Mucosa of descending colon (tissue), 3 donors: ENCODE measurements around the gene MAP10. TPM values are rescaled to one million over a fixed set of nuclear protein-coding genes. Genes with fewer than 3 reads are reported as not detected.

Source experiments
- ATAC-seq: fragments of 200-7000 bp; cut with Tn5 transposase; one replicate; pipeline ENCODE4 v1.9.1; 2020; ENCODE audit warnings: mild to moderate bottlenecking, moderate library complexity
- DNase-seq, 3 donors: peaks; one replicate each; pipeline ENCODE4 v3.0.0-alpha.2; 2020
- H3K36me3 ChIP-seq: fragments of 200-600 bp; one replicate; pipeline ENCODE4 v1.8.0; 2021; ENCODE audit warnings: low read depth, mild to moderate bottlenecking
- H3K4me1 ChIP-seq: fragments of 200-600 bp; one replicate; pipeline ENCODE4 v1.8.0; 2021; ENCODE audit warnings: low read depth, mild to moderate bottlenecking
- H3K4me3 ChIP-seq: fragments of 200-600 bp; one replicate; pipeline ENCODE4 v1.8.0; 2021; ENCODE audit warnings: mild to moderate bottlenecking
- H3K9me3 ChIP-seq: fragments of 200-600 bp; one replicate; pipeline ENCODE4 v1.8.0; 2021; ENCODE audit warnings: mild to moderate bottlenecking
- CTCF ChIP-seq: fragments of 200-600 bp; IDR thresholded peaks from one replicate; pipeline ENCODE4 v1.8.0; 2022; ENCODE audit warnings: antibody characterized with exemption, mild to moderate bottlenecking
- intact Hi-C, 2 donors: fragments of 100-400 bp; cut with DNase I in 1 of 2; cut with micrococcal nuclease in 1 of 2; formaldehyde crosslinking; loops; one replicate each; pipeline versions ENCODE4 v1.11.0 to v1.11.1; 2022; cut with DNase I, micrococcal nuclease
- total RNA-seq, 3 donors: library from RNA; stranded (reverse); fragmentation: NEBNext Ultra II Directional in 2 of 3; extraction: Animal tissue kit (Norgen Biotek cat#: 25700) in 2 of 3; gene quantifications; one replicate each; pipeline versions ENCODE4 v1.2.1 to v1.2.4, GENCODE V29; 2021 to 2023
- donor health status: DM: no; HTN: no; CAD: no; lungs with moderate emphysema.
- donor health status: DM: no; HTN: no; CAD: no.
- donor health status: DM: no; HTN: yes; CAD: no.

The MAP10 gene
- total RNA-seq, 3 donors from 2014 or later: 1.6 to 4.3 (median 2.2) TPM

- intact Hi-C loops: loop anchor here in 1 of 2 donors (10.0 kb wide), 1 partner anchor 155 kb away; the partner anchor contains the start of gene SIPA1L2
- DNase-seq (no peak), ATAC-seq (no peak)
- H3K4me3 ChIP-seq: no peak overlapping the region
- peaks cover 11% of the 10 kb centered on the region for H3K4me1 ChIP-seq
- H3K9me3 ChIP-seq: no peaks in the 10 kb centered on the region
- no peak for TF ChIP-seq CTCF
- no peaks in the 10 kb centered on the region for H3K36me3 ChIP-seq
Measured at GRCh38 chr1:232789651-232790050, 15.6 kb upstream of the MAP10 start.

GRCh38 chr1:232792949-232793348, 12.3 kb upstream of the MAP10 start:
- intact Hi-C loops: loop anchor here in 1 of 2 donors (10.0 kb wide), 1 partner anchor 158 kb away; the partner anchor contains the start of gene SIPA1L2
- DNase-seq (no peak), ATAC-seq (no peak)
- H3K36me3 ChIP-seq: no peaks in the 10 kb centered on the region
- no peaks in the 10 kb centered on the region for H3K9me3 ChIP-seq
- peaks cover 15% of the 10 kb centered on the region for H3K4me1 ChIP-seq
- no peak for TF ChIP-seq CTCF
- no peak overlapping the region for H3K4me3 ChIP-seq

- peak in 1 of 3 donors; percentile 46 for DNase-seq
- Histone ChIP-seq H3K4me1 (peaks cover 15% of the 10 kb centered on the region), H3K36me3 (no peaks in the 10 kb centered on the region), H3K9me3 (no peaks in the 10 kb centered on the region), H3K4me3 (no peak overlapping the region)
- no peak for TF ChIP-seq CTCF
- intact Hi-C loops: loop anchor here in 1 of 2 donors (10.0 kb wide), 1 partner anchor 159 kb away; the partner anchor contains the start of gene SIPA1L2
- ATAC-seq: peak; percentile 90
Measured at GRCh38 chr1:232793944-232794343, 11.3 kb upstream of the MAP10 start.

- Histone ChIP-seq H3K4me3 (no peak overlapping the region), H3K36me3 (no peaks in the 10 kb centered on the region), H3K4me1 (peaks cover 15% of the 10 kb centered on the region), H3K9me3 (no peaks in the 10 kb centered on the region)
- no peak for TF ChIP-seq CTCF
- intact Hi-C loops: loop anchor here in 1 of 2 donors (10.0 kb wide), 1 partner anchor 161 kb away; the partner anchor contains the start of gene SIPA1L2
- no peak for DNase-seq
- no peak for ATAC-seq
Measured at GRCh38 chr1:232795497-232796053, 9.6 kb upstream of the MAP10 start.

- intact Hi-C loops: loop anchor here in 1 of 2 donors (10.0 kb wide), 1 partner anchor 163 kb away; the partner anchor contains the start of gene SIPA1L2
- no peak for TF ChIP-seq CTCF
- DNase-seq (no peak), ATAC-seq (no peak)
- Histone ChIP-seq H3K36me3 (no peaks in the 10 kb centered on the region), H3K4me3 (no peak overlapping the region), H3K4me1 (peaks cover 15% of the 10 kb centered on the region), H3K9me3 (no peaks in the 10 kb centered on the region)
Measured at GRCh38 chr1:232797856-232798510, 7.2 kb upstream of the MAP10 start.
